SH-SY5Y (cell line): ENCODE measurements around the gene HEPHL1.

ENCODE experiments used
- GATA2 ChIP-seq: IDR thresholded peaks from 2 replicates; pipeline ENCODE4 v1.6.1; 2011; ENCODE audit warnings: mild to moderate bottlenecking, low read depth, low read length
- GATA3 ChIP-seq: IDR thresholded peaks from 2 replicates; pipeline ENCODE4 v1.6.1; 2011; ENCODE audit warnings: low read depth, mild to moderate bottlenecking, low read length, moderate library complexity

DNA sequence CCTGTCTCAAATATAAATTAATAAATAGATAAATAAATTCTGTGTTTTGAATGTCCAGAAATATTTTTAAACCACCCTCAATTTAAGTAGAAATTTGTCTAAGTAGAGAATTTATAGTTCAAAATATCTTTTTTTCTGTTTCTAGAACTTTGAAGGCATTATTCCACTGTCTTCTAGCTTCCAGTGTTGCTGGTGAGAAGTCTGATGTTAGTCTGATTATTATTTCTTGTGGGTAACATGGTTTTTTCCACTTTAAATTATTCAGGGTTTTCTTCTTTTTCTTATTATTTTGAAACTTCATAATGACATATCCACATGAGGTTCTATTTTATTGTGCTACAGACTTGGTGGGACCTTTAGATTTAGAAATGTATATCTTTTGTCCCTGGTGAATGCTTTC lies 46.4 kb upstream of the HEPHL1 start:
- no peak for TF ChIP-seq GATA2
- TF ChIP-seq GATA3, result no peak
